Measurements from ENCODE around the gene APEH. TPM values are rescaled to one million over a fixed set of nuclear protein-coding genes. Genes with fewer than 3 reads are reported as not detected.

Gene APEH
- total RNA-seq, 1 experiment from 2014 or later, result 246 TPM

- ATAC-seq, result peak; percentile 68
- H3K27me3 ChIP-seq (ENCODE audit: insufficient read depth, low read length), result no peaks in the 10 kb centered on the region
- peak within 1 kb of the TSS; percentile 91 for H3K9ac ChIP-seq (ENCODE audit: low read length)
- H3K27ac ChIP-seq (ENCODE audit: low read depth, low read length), result peak within 1 kb of the TSS; percentile 66
- H3K4me3 ChIP-seq (replicated peaks in 1 of 2; ENCODE audit: low read depth in 1 of 2, low read length in 2 of 2), result peak within 1 kb of the TSS; percentile 89 to 97
- intact Hi-C loops (cut with micrococcal nuclease), result no loop called here
- no peaks in the 10 kb centered on the region for H3K9me3 ChIP-seq (ENCODE audit: control insufficient read depth in 1 of 2, insufficient read depth in 1 of 2, low read depth in 1 of 2, low read length in 2 of 2)
- H3K79me2 ChIP-seq (ENCODE audit: insufficient read depth, low read length), result peaks cover 15% of the 10 kb centered on the region
- POLR2A ChIA-PET, result no interaction called here
- H4K20me1 ChIP-seq (ENCODE audit: insufficient read depth), result no peaks in the 10 kb centered on the region
- TSS peak; percentile 93 for BruUV-seq (replicated peaks)
- H3K9me2 ChIP-seq (ENCODE audit: insufficient read depth), result no peaks in the 10 kb centered on the region
- peak; percentile 81 for DNase-seq (ENCODE audit: low read depth, low spot score)
- H3K36me3 ChIP-seq (ENCODE audit: control insufficient read depth in 1 of 2, insufficient read depth in 2 of 2, low read length in 2 of 2), result no peaks in the 10 kb centered on the region
- RAD21 ChIA-PET (ENCODE audit: low non-redundant PET in 1 of 2, low total read pairs in 2 of 2, uncharacterized antibody in 2 of 2, unreplicated experiment in 2 of 2), result interaction anchor here in 1 of 2 experiments (0.6 kb wide), 1 partner anchor 264 kb away, joined by 3 read pairs; no protein-coding TSS in a partner anchor
- H2AFZ ChIP-seq (ENCODE audit: low read depth, low read length, poor library complexity, severe bottlenecking), result no peak within 1 kb of the TSS
- H3K4me2 ChIP-seq (ENCODE audit: low read length), result peak within 1 kb of the TSS; percentile 87
- CTCF ChIA-PET, result no interaction called here
- H3K4me1 ChIP-seq (ENCODE audit: control insufficient read depth in 1 of 2, insufficient read depth in 2 of 2, low read length in 2 of 2), result peaks cover 4 to 14% of the 10 kb centered on the region in 2 experiments; a peak in 3 of 4 replicates
- TF ChIP-seq RAD21 (IDR thresholded peaks at IDR 0.05; ENCODE audit: low read depth) (no peak), CBX3 (IDR thresholded peaks at IDR 0.05; ENCODE audit: low read depth) (no peak), REST (IDR thresholded peaks at IDR 0.05; ENCODE audit: low read depth) (no peak), SP1 (IDR thresholded peaks at IDR 0.05; ENCODE audit: low read depth) (no peak), EZH2phosphoT487 (IDR thresholded peaks at IDR 0.05; ENCODE audit: borderline replicate concordance) (no peak), TCF7L2 (IDR thresholded peaks at IDR 0.05; ENCODE audit: borderline replicate concordance, extremely low read depth, insufficient read depth, insufficient read length) (peak; percentile 30), POLR2AphosphoS5 (IDR thresholded peaks at IDR 0.05; ENCODE audit: low read depth, low read length) (peak; percentile 89), CEBPB (IDR thresholded peaks at IDR 0.05; ENCODE audit: low read depth) (no peak), ZNF274 (IDR thresholded peaks at IDR 0.05; ENCODE audit: low read depth, low read length) (no peak), SRF (IDR thresholded peaks at IDR 0.05; ENCODE audit: low read depth) (no peak), JUND (IDR thresholded peaks at IDR 0.05) (no peak), ZFX (IDR thresholded peaks at IDR 0.05) (peak; percentile 45; the same call in 1 of the 2 replicates), POLR2A (IDR thresholded peaks at IDR 0.05; ENCODE audit: borderline replicate concordance, extremely low read depth, insufficient read depth, insufficient read length) (peak; percentile 76), EZH2 (IDR thresholded peaks at IDR 0.05) (no peak), FOSL1 (IDR thresholded peaks at IDR 0.05; ENCODE audit: low read depth) (no peak), YY1 (IDR thresholded peaks at IDR 0.05; ENCODE audit: extremely low read depth, insufficient replicate concordance, low read depth, low read length) (peak; percentile 63), ATF3 (IDR thresholded peaks at IDR 0.05) (no peak), EGR1 (IDR thresholded peaks at IDR 0.05; ENCODE audit: low read depth) (no peak), ZBTB33 (IDR thresholded peaks at IDR 0.05; ENCODE audit: extremely low read depth, insufficient replicate concordance, low read length) (peak; percentile 87), MAX (IDR thresholded peaks at IDR 0.05) (0 out of 2 replicates have a peak, but pooled peaks have one; percentile 48)
These were observed 15.1 kb downstream of the APEH start, which contains the start of the genes MST1 and RNF123 for GRCh38 chr3:49689046-49689907. Gene MST1 (minus strand): TSS chr3:49689474. CDS start chr3:49688691, 783 bp downstream. Gene RNF123 (plus strand): TSS chr3:49689557. CDS start chr3:49691166, 1,609 bp downstream.

Measured in HCT116 (cell line).